GM12878 (cell line): Measurements from ENCODE around the gene TRAF3. TPM values are rescaled to one million over a fixed set of nuclear protein-coding genes. Genes with fewer than 3 reads are reported as not detected.

ENCODE experiments used
- ASH2L ChIP-seq: fragments of 300-600, 200-600 bp; sonication (generic); IDR thresholded peaks from 2 replicates; pipeline ENCODE4 v1.6.1; 2017; ENCODE audit warnings: low read depth, mild to moderate bottlenecking, borderline replicate concordance
- CBX5 ChIP-seq: sonication (generic); IDR thresholded peaks from 2 replicates; pipeline ENCODE4 v1.6.1; 2016; ENCODE audit warnings: low read depth, moderate library complexity, mild to moderate bottlenecking, inconsistent platforms
- CEBPB ChIP-seq, 2 experiments: fragments of 150-350 bp in 1 of 2; IDR thresholded peaks; 2 replicates each; pipeline ENCODE4 v1.6.1; 2012 to 2014; ENCODE audit warnings: low read depth in 2 of 2, low read length in 2 of 2, borderline replicate concordance in 1 of 2, inconsistent platforms in 1 of 2
- DPF2 ChIP-seq: fragments of 450-650 bp; IDR thresholded peaks from 2 replicates; pipeline ENCODE4 v1.6.1; 2017; ENCODE audit warnings: mild to moderate bottlenecking
- EED ChIP-seq: sonication (generic); IDR thresholded peaks from 2 replicates; pipeline ENCODE4 v1.6.1; 2016; ENCODE audit warnings: antibody characterized with exemption, low read depth
- HDGF ChIP-seq: fragments of 450-650 bp; IDR thresholded peaks from 2 replicates; pipeline ENCODE4 v1.6.1; 2016; ENCODE audit warnings: antibody characterized with exemption
- IKZF2 ChIP-seq, 2 experiments: fragments of 450-650 bp; IDR thresholded peaks; 2 replicates each; pipeline ENCODE4 v1.6.1; 2017; ENCODE audit warnings: mild to moderate bottlenecking in 2 of 2, moderate library complexity in 2 of 2
- NR2C2 ChIP-seq: IDR thresholded peaks from 2 replicates; pipeline ENCODE4 v1.6.1; 2011; ENCODE audit warnings: borderline replicate concordance, low read depth; ENCODE audit not compliant: control insufficient read depth, insufficient read length
- PAX8 ChIP-seq: fragments of 450-650 bp; IDR thresholded peaks from 2 replicates; pipeline ENCODE4 v1.6.1; 2017; ENCODE audit warnings: mild to moderate bottlenecking, moderate library complexity
- RFX5 ChIP-seq: IDR thresholded peaks from 2 replicates; pipeline ENCODE4 v1.6.1; 2011; ENCODE audit warnings: low read depth, low read length, improper control_type of control experiment
- RUNX3 ChIP-seq: IDR thresholded peaks from 2 replicates; pipeline ENCODE4 v1.6.1; 2012; ENCODE audit warnings: low read length, inconsistent platforms
- TAF1 ChIP-seq: IDR thresholded peaks from 2 replicates; pipeline ENCODE4 v1.6.1; 2011; ENCODE audit warnings: mild to moderate bottlenecking, low read depth, low read length, borderline replicate concordance
- TBL1XR1 ChIP-seq: IDR thresholded peaks from 2 replicates; pipeline ENCODE4 v1.6.1; 2012; ENCODE audit warnings: low read depth, low read length, improper control_type of control experiment
- ZNF274 ChIP-seq: IDR thresholded peaks from one replicate; pipeline ENCODE4 v1.8.0; 2011; ENCODE audit not compliant: insufficient read length, insufficient read depth
- polyA plus RNA-seq, 11 experiments: library from polyadenylated mRNA; depleted of rRNA in 4 of 11; unstranded in 6 of 11; stranded (reverse) in 5 of 11; fragments of >200 nt; fragmentation: Nextera tagmentation in 4 of 11; fragmentation: Illumina TruSeq in 1 of 11; extraction: Ambion mirVana in 4 of 11; extraction: Trizol in 1 of 11; gene quantifications; 1 replicate in 1 of 11; 2 replicates in 10 of 11; pipeline versions ENCODE4 v1.2.1 to v1.2.3, GENCODE V29; 2011 to 2016; ENCODE audit warnings: inconsistent platforms in 2 of 11, missing spikeins in 2 of 11, low read depth in 1 of 11
- total RNA-seq, 4 experiments: library from RNA; depleted of rRNA in 3 of 4; stranded (reverse); fragments of >200 nt in 3 of 4; fragmentation: Illumina TruSeq in 1 of 4; extraction: Trizol in 1 of 4; gene quantifications; 2 replicates each; pipeline versions ENCODE4 v1.2.1 to v1.2.3, GENCODE V29; 2013 to 2021
- TF ChIP-seq, protein P1 (sequence below): fragments of 150-350 bp; IDR thresholded peaks from 2 replicates; pipeline ENCODE4 v1.6.1; 2016; ENCODE audit warnings: low read depth, low read length
- TF ChIP-seq, protein P2 (sequence below): IDR thresholded peaks from 2 replicates; pipeline ENCODE4 v1.6.1; 2012; ENCODE audit warnings: mild to moderate bottlenecking, low read depth, low read length
- TF ChIP-seq, protein P3 (sequence below): IDR thresholded peaks from 2 replicates; pipeline ENCODE4 v1.6.1; 2012; ENCODE audit warnings: low read depth, low read length, improper control_type of control experiment
- TF ChIP-seq, protein P4 (sequence below): fragments of 450-650 bp; IDR thresholded peaks from 2 replicates; pipeline ENCODE4 v1.6.1; 2017; ENCODE audit warnings: mild to moderate bottlenecking, moderate library complexity

Gene TRAF3
- total and polyA plus RNA-seq, 10 of the 15 experiments (the other 5 are each of a cell fraction or from before 2014, with no cell fraction given): 3.0 to 70.1 (median 36.5) TPM

DNA sequence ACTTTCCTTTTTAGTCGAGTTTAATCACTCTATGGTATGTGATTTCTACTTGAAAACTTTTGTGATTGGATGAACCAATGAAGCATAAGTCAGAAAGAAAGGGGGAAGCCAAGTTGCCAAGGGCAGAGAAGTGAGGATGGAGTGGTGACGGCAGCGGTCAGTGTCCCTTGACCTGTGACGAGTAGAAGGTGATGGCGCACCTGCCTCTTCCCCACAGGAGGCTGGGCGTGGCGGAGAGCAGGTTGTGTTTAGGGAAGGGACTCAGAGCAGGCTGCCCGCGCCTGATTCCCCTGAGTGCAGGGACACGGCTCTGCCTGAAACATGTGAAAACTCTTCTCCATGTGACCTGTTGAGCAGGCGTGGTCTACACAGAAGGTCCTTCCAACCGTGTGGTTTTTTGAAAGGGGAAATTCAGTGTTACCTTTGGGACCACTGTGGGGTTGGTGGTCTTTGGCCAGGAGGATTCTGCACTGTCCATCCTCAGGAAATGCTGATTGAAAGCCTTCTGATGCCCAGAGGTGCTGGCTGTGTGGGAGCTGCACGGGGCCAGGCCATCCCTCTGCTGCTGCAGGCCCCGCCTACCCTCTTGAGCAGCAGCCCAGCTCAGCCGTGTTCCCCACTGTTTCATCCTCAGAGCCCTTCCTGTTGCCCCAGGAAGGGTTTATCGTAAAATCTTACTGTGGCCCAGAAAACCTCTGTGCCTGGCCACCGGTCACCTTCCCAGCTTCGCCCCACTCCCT lies 121.7 kb downstream of the TRAF3 start (continued):
- TF ChIP-seq PAX8 (no peak), ASH2L (no peak), TBL1XR1 (no peak), IKZF2 (IDR thresholded peaks at IDR 0.05) (peak; percentile 60 to 68; a peak in 2 of 4 replicates), RFX5 (no peak), HDGF (no peak; the same call in none of the 2 replicates), RUNX3 (no peak; the same call in none of the 2 replicates), DPF2 (peak; percentile 46; the same call in 1 of the 2 replicates), CEBPB (IDR thresholded peaks at IDR 0.05; ENCODE audit: borderline replicate concordance in 1 of 2, low read depth in 2 of 2, low read length in 2 of 2) (no peak), EED (no peak; the same call in 1 of the 2 replicates), CBX5 (no peak), TAF1 (no peak), ZNF274 (no peak), NR2C2 (no peak)
- TF ChIP-seq, protein P1, sequence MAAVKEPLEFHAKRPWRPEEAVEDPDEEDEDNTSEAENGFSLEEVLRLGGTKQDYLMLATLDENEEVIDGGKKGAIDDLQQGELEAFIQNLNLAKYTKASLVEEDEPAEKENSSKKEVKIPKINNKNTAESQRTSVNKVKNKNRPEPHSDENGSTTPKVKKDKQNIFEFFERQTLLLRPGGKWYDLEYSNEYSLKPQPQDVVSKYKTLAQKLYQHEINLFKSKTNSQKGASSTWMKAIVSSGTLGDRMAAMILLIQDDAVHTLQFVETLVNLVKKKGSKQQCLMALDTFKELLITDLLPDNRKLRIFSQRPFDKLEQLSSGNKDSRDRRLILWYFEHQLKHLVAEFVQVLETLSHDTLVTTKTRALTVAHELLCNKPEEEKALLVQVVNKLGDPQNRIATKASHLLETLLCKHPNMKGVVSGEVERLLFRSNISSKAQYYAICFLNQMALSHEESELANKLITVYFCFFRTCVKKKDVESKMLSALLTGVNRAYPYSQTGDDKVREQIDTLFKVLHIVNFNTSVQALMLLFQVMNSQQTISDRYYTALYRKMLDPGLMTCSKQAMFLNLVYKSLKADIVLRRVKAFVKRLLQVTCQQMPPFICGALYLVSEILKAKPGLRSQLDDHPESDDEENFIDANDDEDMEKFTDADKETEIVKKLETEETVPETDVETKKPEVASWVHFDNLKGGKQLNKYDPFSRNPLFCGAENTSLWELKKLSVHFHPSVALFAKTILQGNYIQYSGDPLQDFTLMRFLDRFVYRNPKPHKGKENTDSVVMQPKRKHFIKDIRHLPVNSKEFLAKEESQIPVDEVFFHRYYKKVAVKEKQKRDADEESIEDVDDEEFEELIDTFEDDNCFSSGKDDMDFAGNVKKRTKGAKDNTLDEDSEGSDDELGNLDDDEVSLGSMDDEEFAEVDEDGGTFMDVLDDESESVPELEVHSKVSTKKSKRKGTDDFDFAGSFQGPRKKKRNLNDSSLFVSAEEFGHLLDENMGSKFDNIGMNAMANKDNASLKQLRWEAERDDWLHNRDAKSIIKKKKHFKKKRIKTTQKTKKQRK: no peak
- TF ChIP-seq, protein P2, sequence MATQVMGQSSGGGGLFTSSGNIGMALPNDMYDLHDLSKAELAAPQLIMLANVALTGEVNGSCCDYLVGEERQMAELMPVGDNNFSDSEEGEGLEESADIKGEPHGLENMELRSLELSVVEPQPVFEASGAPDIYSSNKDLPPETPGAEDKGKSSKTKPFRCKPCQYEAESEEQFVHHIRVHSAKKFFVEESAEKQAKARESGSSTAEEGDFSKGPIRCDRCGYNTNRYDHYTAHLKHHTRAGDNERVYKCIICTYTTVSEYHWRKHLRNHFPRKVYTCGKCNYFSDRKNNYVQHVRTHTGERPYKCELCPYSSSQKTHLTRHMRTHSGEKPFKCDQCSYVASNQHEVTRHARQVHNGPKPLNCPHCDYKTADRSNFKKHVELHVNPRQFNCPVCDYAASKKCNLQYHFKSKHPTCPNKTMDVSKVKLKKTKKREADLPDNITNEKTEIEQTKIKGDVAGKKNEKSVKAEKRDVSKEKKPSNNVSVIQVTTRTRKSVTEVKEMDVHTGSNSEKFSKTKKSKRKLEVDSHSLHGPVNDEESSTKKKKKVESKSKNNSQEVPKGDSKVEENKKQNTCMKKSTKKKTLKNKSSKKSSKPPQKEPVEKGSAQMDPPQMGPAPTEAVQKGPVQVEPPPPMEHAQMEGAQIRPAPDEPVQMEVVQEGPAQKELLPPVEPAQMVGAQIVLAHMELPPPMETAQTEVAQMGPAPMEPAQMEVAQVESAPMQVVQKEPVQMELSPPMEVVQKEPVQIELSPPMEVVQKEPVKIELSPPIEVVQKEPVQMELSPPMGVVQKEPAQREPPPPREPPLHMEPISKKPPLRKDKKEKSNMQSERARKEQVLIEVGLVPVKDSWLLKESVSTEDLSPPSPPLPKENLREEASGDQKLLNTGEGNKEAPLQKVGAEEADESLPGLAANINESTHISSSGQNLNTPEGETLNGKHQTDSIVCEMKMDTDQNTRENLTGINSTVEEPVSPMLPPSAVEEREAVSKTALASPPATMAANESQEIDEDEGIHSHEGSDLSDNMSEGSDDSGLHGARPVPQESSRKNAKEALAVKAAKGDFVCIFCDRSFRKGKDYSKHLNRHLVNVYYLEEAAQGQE: no peak
- TF ChIP-seq, protein P3, sequence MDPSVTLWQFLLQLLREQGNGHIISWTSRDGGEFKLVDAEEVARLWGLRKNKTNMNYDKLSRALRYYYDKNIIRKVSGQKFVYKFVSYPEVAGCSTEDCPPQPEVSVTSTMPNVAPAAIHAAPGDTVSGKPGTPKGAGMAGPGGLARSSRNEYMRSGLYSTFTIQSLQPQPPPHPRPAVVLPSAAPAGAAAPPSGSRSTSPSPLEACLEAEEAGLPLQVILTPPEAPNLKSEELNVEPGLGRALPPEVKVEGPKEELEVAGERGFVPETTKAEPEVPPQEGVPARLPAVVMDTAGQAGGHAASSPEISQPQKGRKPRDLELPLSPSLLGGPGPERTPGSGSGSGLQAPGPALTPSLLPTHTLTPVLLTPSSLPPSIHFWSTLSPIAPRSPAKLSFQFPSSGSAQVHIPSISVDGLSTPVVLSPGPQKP: no peak
- TF ChIP-seq, protein P4, sequence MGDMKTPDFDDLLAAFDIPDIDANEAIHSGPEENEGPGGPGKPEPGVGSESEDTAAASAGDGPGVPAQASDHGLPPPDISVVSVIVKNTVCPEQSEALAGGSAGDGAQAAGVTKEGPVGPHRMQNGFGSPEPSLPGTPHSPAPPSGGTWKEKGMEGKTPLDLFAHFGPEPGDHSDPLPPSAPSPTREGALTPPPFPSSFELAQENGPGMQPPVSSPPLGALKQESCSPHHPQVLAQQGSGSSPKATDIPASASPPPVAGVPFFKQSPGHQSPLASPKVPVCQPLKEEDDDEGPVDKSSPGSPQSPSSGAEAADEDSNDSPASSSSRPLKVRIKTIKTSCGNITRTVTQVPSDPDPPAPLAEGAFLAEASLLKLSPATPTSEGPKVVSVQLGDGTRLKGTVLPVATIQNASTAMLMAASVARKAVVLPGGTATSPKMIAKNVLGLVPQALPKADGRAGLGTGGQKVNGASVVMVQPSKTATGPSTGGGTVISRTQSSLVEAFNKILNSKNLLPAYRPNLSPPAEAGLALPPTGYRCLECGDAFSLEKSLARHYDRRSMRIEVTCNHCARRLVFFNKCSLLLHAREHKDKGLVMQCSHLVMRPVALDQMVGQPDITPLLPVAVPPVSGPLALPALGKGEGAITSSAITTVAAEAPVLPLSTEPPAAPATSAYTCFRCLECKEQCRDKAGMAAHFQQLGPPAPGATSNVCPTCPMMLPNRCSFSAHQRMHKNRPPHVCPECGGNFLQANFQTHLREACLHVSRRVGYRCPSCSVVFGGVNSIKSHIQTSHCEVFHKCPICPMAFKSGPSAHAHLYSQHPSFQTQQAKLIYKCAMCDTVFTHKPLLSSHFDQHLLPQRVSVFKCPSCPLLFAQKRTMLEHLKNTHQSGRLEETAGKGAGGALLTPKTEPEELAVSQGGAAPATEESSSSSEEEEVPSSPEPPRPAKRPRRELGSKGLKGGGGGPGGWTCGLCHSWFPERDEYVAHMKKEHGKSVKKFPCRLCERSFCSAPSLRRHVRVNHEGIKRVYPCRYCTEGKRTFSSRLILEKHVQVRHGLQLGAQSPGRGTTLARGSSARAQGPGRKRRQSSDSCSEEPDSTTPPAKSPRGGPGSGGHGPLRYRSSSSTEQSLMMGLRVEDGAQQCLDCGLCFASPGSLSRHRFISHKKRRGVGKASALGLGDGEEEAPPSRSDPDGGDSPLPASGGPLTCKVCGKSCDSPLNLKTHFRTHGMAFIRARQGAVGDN: peak; percentile 73; the same call in 1 of the 2 replicates
